HCT116 (cell line): ENCODE data around the gene TSC1.

ENCODE experiments used
- CEBPB ChIP-seq: IDR thresholded peaks from 2 replicates; pipeline ENCODE4 v1.6.1; 2012; ENCODE audit warnings: low read depth
- ELF1 ChIP-seq: IDR thresholded peaks from 2 replicates; pipeline ENCODE4 v1.6.1; 2012; ENCODE audit warnings: low read depth, borderline replicate concordance
- SIN3A ChIP-seq: IDR thresholded peaks from 2 replicates; pipeline ENCODE4 v1.6.1; 2012; ENCODE audit warnings: low read depth
- TCF7L2 ChIP-seq: IDR thresholded peaks from 2 replicates; pipeline ENCODE4 v1.7.0; 2011; ENCODE audit warnings: borderline replicate concordance, inconsistent platforms; ENCODE audit not compliant: insufficient read depth, insufficient read length; ENCODE audit errors: extremely low read depth
- ZNF274 ChIP-seq: fragments of 200-500 bp; sonication (Bioruptor generic); IDR thresholded peaks from 2 replicates; pipeline ENCODE4 v1.6.1; 2014; ENCODE audit warnings: mild to moderate bottlenecking, low read depth, low read length, inconsistent platforms
- TF ChIP-seq, protein P1 (sequence below): IDR thresholded peaks from 2 replicates; pipeline ENCODE4 v1.6.1; 2012
- TF ChIP-seq, protein P2 (sequence below), 3 experiments: fragments of 200-600 bp in 1 of 3; sonication (generic) in 1 of 3; IDR thresholded peaks in 2 of 3; conservative IDR thresholded peaks in 1 of 3; 2 replicates each; pipeline ENCODE4 v1.5.1; 2012 to 2017; ENCODE audit warnings: low read depth in 2 of 3, low read length in 2 of 3, antibody characterized with exemption in 1 of 3, borderline replicate concordance in 1 of 3, control low read depth in 1 of 3, mild to moderate bottlenecking in 1 of 3, mixed read lengths in 1 of 3, mixed run types in 1 of 3, moderate library complexity in 1 of 3; ENCODE audit not compliant: insufficient read depth in 1 of 3

DNA sequence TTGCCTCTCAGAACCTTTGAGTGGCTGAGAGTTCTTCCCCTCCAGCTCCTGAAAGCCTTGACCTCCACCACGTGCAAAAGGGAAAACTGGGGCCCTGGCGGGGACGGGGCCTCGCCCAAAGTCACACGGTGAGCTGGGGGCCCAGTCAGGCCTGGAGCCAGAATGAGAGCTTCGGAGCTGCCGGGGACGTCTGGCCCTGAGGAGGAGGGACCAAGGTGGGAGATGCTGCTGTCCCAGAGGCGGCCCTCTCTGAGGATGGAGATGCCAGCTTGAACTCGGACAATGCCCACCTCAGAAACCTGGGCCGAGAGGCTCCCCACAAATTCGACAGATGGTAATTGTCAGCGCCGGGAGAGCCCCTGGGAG lies 67.0 kb downstream of the TSC1 start:
- TF ChIP-seq ZNF274 (no peak), ELF1 (no peak), CEBPB (no peak), SIN3A (no peak), TCF7L2 (no peak)
- TF ChIP-seq, protein P1, sequence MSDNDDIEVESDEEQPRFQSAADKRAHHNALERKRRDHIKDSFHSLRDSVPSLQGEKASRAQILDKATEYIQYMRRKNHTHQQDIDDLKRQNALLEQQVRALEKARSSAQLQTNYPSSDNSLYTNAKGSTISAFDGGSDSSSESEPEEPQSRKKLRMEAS = no peak
- TF ChIP-seq, protein P2, sequence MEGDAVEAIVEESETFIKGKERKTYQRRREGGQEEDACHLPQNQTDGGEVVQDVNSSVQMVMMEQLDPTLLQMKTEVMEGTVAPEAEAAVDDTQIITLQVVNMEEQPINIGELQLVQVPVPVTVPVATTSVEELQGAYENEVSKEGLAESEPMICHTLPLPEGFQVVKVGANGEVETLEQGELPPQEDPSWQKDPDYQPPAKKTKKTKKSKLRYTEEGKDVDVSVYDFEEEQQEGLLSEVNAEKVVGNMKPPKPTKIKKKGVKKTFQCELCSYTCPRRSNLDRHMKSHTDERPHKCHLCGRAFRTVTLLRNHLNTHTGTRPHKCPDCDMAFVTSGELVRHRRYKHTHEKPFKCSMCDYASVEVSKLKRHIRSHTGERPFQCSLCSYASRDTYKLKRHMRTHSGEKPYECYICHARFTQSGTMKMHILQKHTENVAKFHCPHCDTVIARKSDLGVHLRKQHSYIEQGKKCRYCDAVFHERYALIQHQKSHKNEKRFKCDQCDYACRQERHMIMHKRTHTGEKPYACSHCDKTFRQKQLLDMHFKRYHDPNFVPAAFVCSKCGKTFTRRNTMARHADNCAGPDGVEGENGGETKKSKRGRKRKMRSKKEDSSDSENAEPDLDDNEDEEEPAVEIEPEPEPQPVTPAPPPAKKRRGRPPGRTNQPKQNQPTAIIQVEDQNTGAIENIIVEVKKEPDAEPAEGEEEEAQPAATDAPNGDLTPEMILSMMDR (IDR thresholded peaks at IDR 0.05 in 2 of 3, conservative IDR thresholded peaks at IDR 0.05 in 1 of 3; ENCODE audit: borderline replicate concordance in 1 of 3, insufficient read depth in 1 of 3, low read depth in 2 of 3, low read length in 2 of 3) = no peak
